GM10248 (cell line): ENCODE data around the gene ABLIM1.

Source experiments
- CTCF ChIA-PET: fragments of 300-600 bp; sonication (Branson Sonifier 250); formaldehyde crosslinking; extraction: SDS; loops from one replicate; lab custom pipeline; 2021; ENCODE audit warnings: antibody characterized with exemption; lab: Yijun Ruan, JAX
- POLR2A ChIA-PET: fragments of 350-650 bp; sonication (Branson Sonifier 250); formaldehyde crosslinking; extraction: SDS; loops from one replicate; lab custom pipeline; 2020; ENCODE audit warnings: antibody characterized with exemption; lab: Yijun Ruan, JAX
- DNase-seq: peaks from one replicate; pipeline ENCODE4 v3.0.0; 2012; ENCODE audit errors: extremely low spot score
- CTCF ChIP-seq: IDR thresholded peaks from 2 replicates; pipeline ENCODE4 v1.5.1; 2012; ENCODE audit warnings: mild to moderate bottlenecking, low read depth; ENCODE audit errors: extremely low read depth, missing control alignments, control extremely low read depth

The ABLIM1 gene

GRCh38 chr10:114406455-114406854 lies 251.6 kb downstream of the ABLIM1 start:
- POLR2A ChIA-PET, result no interaction called here
- DNase-seq, result no peak
- CTCF ChIA-PET, result interaction anchor here (1.8 kb wide), 1 partner anchor 9 kb away, joined by 4 read pairs; no protein-coding TSS in a partner anchor
- no peak for TF ChIP-seq CTCF

GRCh38 chr10:114405011-114405350 lies 253.1 kb downstream of the ABLIM1 start:
- TF ChIP-seq CTCF, result no peak
- ChIA-PET CTCF (interaction anchor here (1.2 to 1.6 kb wide), 2 partner anchors 34 to 101 kb away, joined by 3 to 7 read pairs; no protein-coding TSS in a partner anchor), POLR2A (no interaction called here)
- no peak for DNase-seq

- POLR2A ChIA-PET, result interaction anchor here (1.1 kb wide), 1 partner anchor 17 kb away, joined by 3 read pairs; no protein-coding TSS in a partner anchor
- CTCF ChIA-PET, result interaction anchor here (1.0 to 2.3 kb wide), 10 partner anchors 10 to 101 kb away, joined by 3 to 24 read pairs (median 4); no protein-coding TSS in a partner anchor
- DNase-seq, result peak; percentile 41
- no peak for TF ChIP-seq CTCF
Measured at GRCh38 chr10:114404171-114405010, 253.7 kb downstream of the ABLIM1 start, which contains the start of gene AFAP1L2. TSS of gene AFAP1L2 (minus strand) at chr10:114404502. CDS start at chr10:114404455, 47 bp downstream.

- peak; percentile 36 for TF ChIP-seq CTCF
- ChIA-PET CTCF (interaction anchor here (0.9 to 2.3 kb wide), 12 partner anchors 9 to 130 kb away, joined by 3 to 24 read pairs (median 4); no protein-coding TSS in a partner anchor), POLR2A (interaction anchor here (0.6 to 1.1 kb wide), 3 partner anchors 16 to 319 kb away, joined by 3 read pairs; no protein-coding TSS in a partner anchor)
- DNase-seq, result peak; percentile 47
Measured at GRCh38 chr10:114403541-114404161, 254.4 kb downstream of the ABLIM1 start.

GRCh38 chr10:114402871-114403540 lies 255.1 kb downstream of the ABLIM1 start:
- DNase-seq, result no peak
- TF ChIP-seq CTCF, result no peak
- ChIA-PET CTCF (interaction anchor here (0.9 to 2.3 kb wide), 12 partner anchors 9 to 130 kb away, joined by 3 to 24 read pairs (median 4); no protein-coding TSS in a partner anchor), POLR2A (interaction anchor here (0.6 to 1.1 kb wide), 3 partner anchors 15 to 319 kb away, joined by 3 read pairs; no protein-coding TSS in a partner anchor)
